K562 (cell line): ENCODE results near the gene RELA. TPM values are rescaled to one million over a fixed set of nuclear protein-coding genes. Genes with fewer than 3 reads are reported as not detected.

ENCODE experiments used
- microRNA-seq: library from miRNA; unstranded; fragments of <30 nt; microRNA quantifications from one replicate; pipeline ENCODE4, GENCODE V29; 2018; ENCODE audit warnings: borderline microRNAs expressed
- polyA plus RNA-seq, 8 experiments: library from polyadenylated mRNA; depleted of rRNA in 4 of 8; stranded (reverse) in 5 of 8; unstranded in 3 of 8; fragments of >200 nt; fragmentation: Nextera tagmentation in 2 of 8; fragmentation: Illumina TruSeq in 1 of 8; extraction: Ambion mirVana in 2 of 8; extraction: Trizol in 1 of 8; gene quantifications; 2 replicates each; pipeline versions ENCODE4 v1.2.1 to v1.2.3, GENCODE V29; 2011 to 2014; ENCODE audit warnings: inconsistent platforms in 1 of 8, missing spikeins in 1 of 8
- small RNA-seq: library from RNA; depleted of rRNA; stranded (forward); fragments of <200 nt; gene quantifications from one replicate; pipeline ENCODE3, GENCODE V24; 2014
- total RNA-seq, 7 experiments: library from RNA; depleted of rRNA in 6 of 7; stranded (reverse); fragments of >200 nt in 6 of 7; fragmentation: Illumina TruSeq in 2 of 7; extraction: Trizol in 2 of 7; gene quantifications; 2 replicates each; pipeline versions ENCODE4 v1.2.1 to v1.2.3, GENCODE V29; 2011 to 2021; ENCODE audit warnings: low replicate concordance in 1 of 7

The RELA gene
- total and polyA plus RNA-seq, 9 of the 15 experiments (the other 6 are each of a cell fraction or from before 2014, with no cell fraction given) = 6.0 to 67.4 (median 20.6) TPM

Small RNAs within 50 kb of the gene (microRNA-seq; reads per million reads assigned to microRNA genes)
- gene MIR4489 = not detected
- gene MIR4690 = 0.27 reads per million

Small RNAs within 50 kb of the gene (small RNA-seq; reads per million reads assigned to genes)
- not detected for gene MIR4489
- gene MIR4690 = 0.26 reads per million
- not detected for gene RN7SL309P

Other genes starting within 250 kb of the RELA start
Only the 7 nearest of the 23 such genes appear.
- 80.6 and 98.7 TPM in 2 replicates for gene EHBP1L1, start 86.9 kb downstream of the RELA start, total RNA-seq (2014; rRNA removed)
- 24.2 and 28.8 TPM in 2 replicates for gene EHBP1L1, start 86.9 kb downstream of the RELA start, total RNA-seq (2014; rRNA removed; fragmentation: Illumina TruSeq; extraction: Trizol)
- gene EHBP1L1, start 86.9 kb downstream of the RELA start, total RNA-seq (2015; rRNA removed; fragmentation: Illumina TruSeq; extraction: Trizol) = 26.3 and 29.2 TPM in 2 replicates
- gene EHBP1L1, start 86.9 kb downstream of the RELA start, total RNA-seq (2021) = 60.9 and 87.1 TPM in 2 replicates
- 19.2 and 29.8 TPM in 2 replicates for gene EHBP1L1, start 86.9 kb downstream of the RELA start, polyA plus RNA-seq (2011; rRNA removed)
- gene EHBP1L1, start 86.9 kb downstream of the RELA start, polyA plus RNA-seq (2014; fragmentation: Illumina TruSeq; extraction: Trizol) = 36.9 and 50.9 TPM in 2 replicates
- gene EHBP1L1, start 86.9 kb downstream of the RELA start, polyA plus RNA-seq (2014; fragmentation: Nextera tagmentation; extraction: Ambion mirVana) = under 1 TPM; 0.03 to 0.38 TPM
- gene EHBP1L1, start 86.9 kb downstream of the RELA start, polyA plus RNA-seq (2014; rRNA removed) = 56.4 and 61.3 TPM in 2 replicates
- not detected in 2 replicates for gene KCNK7, start 67.1 kb downstream of the RELA start, total RNA-seq (2014; rRNA removed)
- gene KCNK7, start 67.1 kb downstream of the RELA start, total RNA-seq (2014; rRNA removed; fragmentation: Illumina TruSeq; extraction: Trizol) = not detected in 2 replicates
- not detected in 2 replicates for gene KCNK7, start 67.1 kb downstream of the RELA start, total RNA-seq (2015; rRNA removed; fragmentation: Illumina TruSeq; extraction: Trizol)
- gene KCNK7, start 67.1 kb downstream of the RELA start, total RNA-seq (2021) = 0.40 TPM in 1 of 2 replicates, not detected in the other
- not detected in 2 replicates for gene KCNK7, start 67.1 kb downstream of the RELA start, polyA plus RNA-seq (2011; rRNA removed)
- gene KCNK7, start 67.1 kb downstream of the RELA start, polyA plus RNA-seq (2014; fragmentation: Illumina TruSeq; extraction: Trizol) = not detected in 2 replicates
- not detected for gene KCNK7, start 67.1 kb downstream of the RELA start, polyA plus RNA-seq (2014; fragmentation: Nextera tagmentation; extraction: Ambion mirVana)
- gene KCNK7, start 67.1 kb downstream of the RELA start, polyA plus RNA-seq (2014; rRNA removed) = 0.07 TPM in 1 of 2 replicates, not detected in the other
- 28.7 and 39.9 TPM in 2 replicates for gene MAP3K11, start 48.7 kb downstream of the RELA start, total RNA-seq (2014; rRNA removed)
- gene MAP3K11, start 48.7 kb downstream of the RELA start, total RNA-seq (2014; rRNA removed; fragmentation: Illumina TruSeq; extraction: Trizol) = 5.4 and 9.0 TPM in 2 replicates
- 18.2 and 20.5 TPM in 2 replicates for gene MAP3K11, start 48.7 kb downstream of the RELA start, total RNA-seq (2015; rRNA removed; fragmentation: Illumina TruSeq; extraction: Trizol)
- gene MAP3K11, start 48.7 kb downstream of the RELA start, total RNA-seq (2021) = 42.7 and 47.7 TPM in 2 replicates
- 13.1 and 18.0 TPM in 2 replicates for gene MAP3K11, start 48.7 kb downstream of the RELA start, polyA plus RNA-seq (2011; rRNA removed)
- gene MAP3K11, start 48.7 kb downstream of the RELA start, polyA plus RNA-seq (2014; fragmentation: Illumina TruSeq; extraction: Trizol) = 12.2 and 23.0 TPM in 2 replicates
- gene MAP3K11, start 48.7 kb downstream of the RELA start, polyA plus RNA-seq (2014; fragmentation: Nextera tagmentation; extraction: Ambion mirVana) = 1 to 10 TPM in 1 of 2 experiments, under 1 TPM in 1; 0.77 to 1.6 TPM
- 25.0 and 31.6 TPM in 2 replicates for gene MAP3K11, start 48.7 kb downstream of the RELA start, polyA plus RNA-seq (2014; rRNA removed)
- 21.3 and 24.3 TPM in 2 replicates for gene PCNX3, start 47.1 kb downstream of the RELA start, total RNA-seq (2014; rRNA removed)
- 2.5 and 4.3 TPM in 2 replicates for gene PCNX3, start 47.1 kb downstream of the RELA start, total RNA-seq (2014; rRNA removed; fragmentation: Illumina TruSeq; extraction: Trizol)
- gene PCNX3, start 47.1 kb downstream of the RELA start, total RNA-seq (2015; rRNA removed; fragmentation: Illumina TruSeq; extraction: Trizol) = 13.9 and 14.1 TPM in 2 replicates
- gene PCNX3, start 47.1 kb downstream of the RELA start, total RNA-seq (2021) = 40.0 and 47.8 TPM in 2 replicates
- gene PCNX3, start 47.1 kb downstream of the RELA start, polyA plus RNA-seq (2011; rRNA removed) = 9.2 and 19.0 TPM in 2 replicates
- gene PCNX3, start 47.1 kb downstream of the RELA start, polyA plus RNA-seq (2014; fragmentation: Illumina TruSeq; extraction: Trizol) = 12.8 and 28.6 TPM in 2 replicates
- under 1 TPM; 0.11 to 0.29 TPM for gene PCNX3, start 47.1 kb downstream of the RELA start, polyA plus RNA-seq (2014; fragmentation: Nextera tagmentation; extraction: Ambion mirVana)
- gene PCNX3, start 47.1 kb downstream of the RELA start, polyA plus RNA-seq (2014; rRNA removed) = 30.1 and 32.8 TPM in 2 replicates
- 45.7 and 56.0 TPM in 2 replicates for gene SIPA1, start 24.8 kb downstream of the RELA start, total RNA-seq (2014; rRNA removed)
- gene SIPA1, start 24.8 kb downstream of the RELA start, total RNA-seq (2014; rRNA removed; fragmentation: Illumina TruSeq; extraction: Trizol) = 12.4 and 14.2 TPM in 2 replicates
- gene SIPA1, start 24.8 kb downstream of the RELA start, total RNA-seq (2015; rRNA removed; fragmentation: Illumina TruSeq; extraction: Trizol) = 28.3 and 29.2 TPM in 2 replicates
- gene SIPA1, start 24.8 kb downstream of the RELA start, total RNA-seq (2021) = 83.1 and 85.8 TPM in 2 replicates
- 16.8 and 31.3 TPM in 2 replicates for gene SIPA1, start 24.8 kb downstream of the RELA start, polyA plus RNA-seq (2011; rRNA removed)
- 15.5 and 30.0 TPM in 2 replicates for gene SIPA1, start 24.8 kb downstream of the RELA start, polyA plus RNA-seq (2014; fragmentation: Illumina TruSeq; extraction: Trizol)
- 1 to 10 TPM in 1 of 2 experiments, under 1 TPM in 1; 0.25 to 1.4 TPM for gene SIPA1, start 24.8 kb downstream of the RELA start, polyA plus RNA-seq (2014; fragmentation: Nextera tagmentation; extraction: Ambion mirVana)
- 34.7 and 37.2 TPM in 2 replicates for gene SIPA1, start 24.8 kb downstream of the RELA start, polyA plus RNA-seq (2014; rRNA removed)
- 59.6 and 74.1 TPM in 2 replicates for gene KAT5, start 49.3 kb upstream of the RELA start, total RNA-seq (2014; rRNA removed)
- gene KAT5, start 49.3 kb upstream of the RELA start, total RNA-seq (2014; rRNA removed; fragmentation: Illumina TruSeq; extraction: Trizol) = 28.8 and 34.4 TPM in 2 replicates
- 52.7 and 57.5 TPM in 2 replicates for gene KAT5, start 49.3 kb upstream of the RELA start, total RNA-seq (2015; rRNA removed; fragmentation: Illumina TruSeq; extraction: Trizol)
- gene KAT5, start 49.3 kb upstream of the RELA start, total RNA-seq (2021) = 68.3 and 76.8 TPM in 2 replicates
- 42.4 and 57.9 TPM in 2 replicates for gene KAT5, start 49.3 kb upstream of the RELA start, polyA plus RNA-seq (2011; rRNA removed)
- 63.3 and 66.5 TPM in 2 replicates for gene KAT5, start 49.3 kb upstream of the RELA start, polyA plus RNA-seq (2014; fragmentation: Illumina TruSeq; extraction: Trizol)
- 10 to 100 TPM in 1 of 2 experiments, 1 to 10 TPM in 1; 3.6 to 12.9 TPM for gene KAT5, start 49.3 kb upstream of the RELA start, polyA plus RNA-seq (2014; fragmentation: Nextera tagmentation; extraction: Ambion mirVana)
- gene KAT5, start 49.3 kb upstream of the RELA start, polyA plus RNA-seq (2014; rRNA removed) = 68.4 and 75.4 TPM in 2 replicates
- gene RNASEH2C, start 57.9 kb upstream of the RELA start, total RNA-seq (2014; rRNA removed) = 64.4 and 78.1 TPM in 2 replicates
- gene RNASEH2C, start 57.9 kb upstream of the RELA start, total RNA-seq (2014; rRNA removed; fragmentation: Illumina TruSeq; extraction: Trizol) = 9.0 and 11.7 TPM in 2 replicates
- 15.1 and 15.6 TPM in 2 replicates for gene RNASEH2C, start 57.9 kb upstream of the RELA start, total RNA-seq (2015; rRNA removed; fragmentation: Illumina TruSeq; extraction: Trizol)
- 78.2 and 87.2 TPM in 2 replicates for gene RNASEH2C, start 57.9 kb upstream of the RELA start, total RNA-seq (2021)
- 33.2 and 33.8 TPM in 2 replicates for gene RNASEH2C, start 57.9 kb upstream of the RELA start, polyA plus RNA-seq (2011; rRNA removed)
- 15.6 and 15.9 TPM in 2 replicates for gene RNASEH2C, start 57.9 kb upstream of the RELA start, polyA plus RNA-seq (2014; fragmentation: Illumina TruSeq; extraction: Trizol)
- 1 to 10 TPM; 5.4 to 9.4 TPM for gene RNASEH2C, start 57.9 kb upstream of the RELA start, polyA plus RNA-seq (2014; fragmentation: Nextera tagmentation; extraction: Ambion mirVana)
- 63.2 and 75.9 TPM in 2 replicates for gene RNASEH2C, start 57.9 kb upstream of the RELA start, polyA plus RNA-seq (2014; rRNA removed)